ENCODE data around the gene ARPC2.
A peak's percentile ranks its signal among the peaks of the same experiment; 100 is the strongest.

The ARPC2 gene

DNA sequence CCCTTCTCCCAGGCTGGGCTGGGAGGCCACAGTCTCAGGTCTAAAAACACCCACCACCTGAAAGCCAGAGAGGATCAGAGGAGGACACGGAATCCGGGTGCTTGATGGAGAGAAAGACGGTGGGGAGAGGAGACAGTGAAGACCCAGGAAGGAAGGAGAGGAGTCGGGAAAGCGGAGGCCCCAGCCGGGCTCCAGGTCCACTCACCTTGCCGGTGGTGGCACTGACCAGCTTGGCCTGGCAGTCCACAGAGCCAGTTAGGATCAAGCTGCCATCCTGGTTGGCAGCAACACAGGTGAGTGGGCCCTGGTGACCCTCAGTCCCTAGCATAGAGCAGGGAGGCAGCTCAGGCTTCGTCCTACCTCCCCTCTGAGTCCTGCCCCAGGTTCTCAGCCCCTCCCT lies 48.6 kb downstream of the ARPC2 start:
- no peak overlapping the region for H3K4me3 ChIP-seq (ENCODE audit: control insufficient read depth, low read depth, low read length)
- TF ChIP-seq, protein P1, sequence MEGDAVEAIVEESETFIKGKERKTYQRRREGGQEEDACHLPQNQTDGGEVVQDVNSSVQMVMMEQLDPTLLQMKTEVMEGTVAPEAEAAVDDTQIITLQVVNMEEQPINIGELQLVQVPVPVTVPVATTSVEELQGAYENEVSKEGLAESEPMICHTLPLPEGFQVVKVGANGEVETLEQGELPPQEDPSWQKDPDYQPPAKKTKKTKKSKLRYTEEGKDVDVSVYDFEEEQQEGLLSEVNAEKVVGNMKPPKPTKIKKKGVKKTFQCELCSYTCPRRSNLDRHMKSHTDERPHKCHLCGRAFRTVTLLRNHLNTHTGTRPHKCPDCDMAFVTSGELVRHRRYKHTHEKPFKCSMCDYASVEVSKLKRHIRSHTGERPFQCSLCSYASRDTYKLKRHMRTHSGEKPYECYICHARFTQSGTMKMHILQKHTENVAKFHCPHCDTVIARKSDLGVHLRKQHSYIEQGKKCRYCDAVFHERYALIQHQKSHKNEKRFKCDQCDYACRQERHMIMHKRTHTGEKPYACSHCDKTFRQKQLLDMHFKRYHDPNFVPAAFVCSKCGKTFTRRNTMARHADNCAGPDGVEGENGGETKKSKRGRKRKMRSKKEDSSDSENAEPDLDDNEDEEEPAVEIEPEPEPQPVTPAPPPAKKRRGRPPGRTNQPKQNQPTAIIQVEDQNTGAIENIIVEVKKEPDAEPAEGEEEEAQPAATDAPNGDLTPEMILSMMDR (conservative IDR thresholded peaks at IDR 0.05; ENCODE audit: control insufficient read depth, insufficient read depth, low read depth, low read length) = no peak
- no peak for DNase-seq (ENCODE audit: low read depth)

DNA sequence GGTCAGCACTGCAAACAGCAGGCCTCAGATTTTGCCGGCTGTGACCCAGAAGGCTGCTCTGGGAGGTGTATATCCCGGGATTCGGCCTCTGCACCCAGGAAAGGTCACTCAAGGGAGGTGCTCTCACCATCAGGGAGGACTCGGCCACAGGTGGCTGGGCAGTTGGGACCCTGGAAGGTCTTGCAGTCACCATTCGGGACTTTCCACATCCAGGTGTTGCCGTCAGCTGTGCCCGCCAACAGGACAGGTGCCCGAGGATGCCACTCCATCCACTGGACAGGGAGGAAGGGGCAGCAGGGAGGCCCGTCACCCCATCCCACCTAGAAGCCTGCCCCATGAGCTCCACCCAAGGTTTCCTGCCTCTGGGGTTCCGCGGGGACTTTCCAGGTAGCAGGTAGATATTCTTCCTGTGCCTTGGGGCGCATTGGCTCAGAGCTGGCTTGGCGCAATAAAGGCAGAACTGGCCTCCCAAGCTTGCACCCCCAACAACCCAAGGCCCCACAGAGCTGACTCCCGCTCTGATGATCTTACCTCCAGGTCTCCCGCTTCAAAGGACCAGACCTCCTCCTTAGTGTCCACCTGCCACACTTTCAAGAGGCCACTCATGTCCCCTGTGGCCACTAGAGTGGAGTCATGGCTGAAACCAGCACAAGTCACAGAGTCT lies 49.5 kb downstream of the ARPC2 start:
- no peak for DNase-seq (ENCODE audit: low read depth)
- TF ChIP-seq, protein P1 (conservative IDR thresholded peaks at IDR 0.05; ENCODE audit: control insufficient read depth, insufficient read depth, low read depth, low read length) = no peak
- H3K4me3 ChIP-seq (ENCODE audit: control insufficient read depth, low read depth, low read length) = no peak overlapping the region

DNA sequence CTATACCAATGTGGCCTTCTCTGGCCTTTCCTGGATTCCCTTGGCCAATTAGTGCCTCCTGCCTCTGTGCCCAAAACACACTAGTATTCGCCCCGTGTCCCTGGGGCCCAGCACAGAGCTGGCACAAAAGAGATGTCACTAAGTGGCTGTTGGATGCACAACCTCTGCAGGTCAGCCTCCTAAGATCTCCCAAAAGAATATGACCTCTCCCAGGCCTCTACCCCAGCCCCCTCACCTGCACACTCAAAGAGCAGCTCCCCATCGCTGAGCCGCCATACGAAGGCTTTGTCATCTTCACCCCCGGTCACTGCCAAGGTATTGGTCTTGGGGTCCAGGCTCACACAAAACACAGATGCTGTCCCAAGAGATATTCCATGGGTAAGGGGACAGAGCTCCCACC lies 50.3 kb downstream of the ARPC2 start:
- H3K4me3 ChIP-seq (ENCODE audit: control insufficient read depth, low read depth, low read length) = no peak overlapping the region
- DNase-seq (ENCODE audit: low read depth) = no peak
- TF ChIP-seq, protein P1 (conservative IDR thresholded peaks at IDR 0.05; ENCODE audit: control insufficient read depth, insufficient read depth, low read depth, low read length) = no peak

DNA sequence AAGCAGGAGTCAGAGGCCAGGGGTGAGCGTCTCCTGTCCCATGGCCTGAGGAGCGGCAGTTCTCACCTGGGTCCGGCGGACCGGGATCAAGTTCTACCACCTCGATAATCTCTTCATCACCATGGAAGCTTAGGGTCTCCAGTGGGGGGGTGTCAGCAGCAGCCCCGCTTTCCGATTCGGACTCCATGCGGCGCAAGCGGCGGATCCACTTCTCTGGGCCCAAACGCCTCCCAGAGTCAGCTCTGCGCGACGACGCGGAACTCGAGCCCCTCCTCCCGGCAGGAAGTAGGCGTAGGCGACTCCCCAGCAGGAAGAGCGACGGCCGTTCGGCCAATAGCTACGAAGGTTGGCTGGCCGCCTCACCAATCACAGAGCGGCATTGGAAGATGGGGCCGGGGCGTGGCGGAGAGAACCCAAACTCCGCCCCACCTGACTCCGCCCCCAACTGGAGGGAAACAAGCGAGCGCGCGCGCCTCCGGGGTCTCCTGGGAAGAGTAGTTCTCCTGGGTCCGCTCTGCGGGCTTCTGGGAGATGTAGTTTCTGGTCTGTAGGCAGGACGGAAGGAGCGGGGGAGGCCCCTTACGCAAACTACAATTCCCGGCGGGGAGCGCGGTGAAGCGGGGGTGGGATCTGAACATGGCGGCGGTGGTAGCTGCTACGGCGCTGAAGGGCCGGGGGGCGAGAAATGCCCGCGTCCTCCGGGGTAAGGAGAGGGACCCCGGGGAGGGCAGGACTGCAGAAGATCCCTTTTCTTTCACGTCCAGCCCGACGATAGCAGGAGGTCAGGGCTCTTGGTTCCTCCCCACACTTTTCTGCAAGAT lies 53.1 kb downstream of the ARPC2 start, which contains the start of the genes AAMP and PNKD:
AAMP (minus strand) TSS at position 238 of the 821 bp plus-strand sequence; CDS start at position 187, 51 bp downstream.
PNKD (plus strand) TSS at position 620 of the 821 bp plus-strand sequence; CDS start at position 637, 17 bp downstream.
- TF ChIP-seq, protein P1 (conservative IDR thresholded peaks at IDR 0.05; ENCODE audit: control insufficient read depth, insufficient read depth, low read depth, low read length) = no peak
- H3K4me3 ChIP-seq (ENCODE audit: control insufficient read depth, low read depth, low read length) = peak within 1 kb of the TSS; percentile 94
- DNase-seq (ENCODE audit: low read depth) = peak; percentile 99

DNA sequence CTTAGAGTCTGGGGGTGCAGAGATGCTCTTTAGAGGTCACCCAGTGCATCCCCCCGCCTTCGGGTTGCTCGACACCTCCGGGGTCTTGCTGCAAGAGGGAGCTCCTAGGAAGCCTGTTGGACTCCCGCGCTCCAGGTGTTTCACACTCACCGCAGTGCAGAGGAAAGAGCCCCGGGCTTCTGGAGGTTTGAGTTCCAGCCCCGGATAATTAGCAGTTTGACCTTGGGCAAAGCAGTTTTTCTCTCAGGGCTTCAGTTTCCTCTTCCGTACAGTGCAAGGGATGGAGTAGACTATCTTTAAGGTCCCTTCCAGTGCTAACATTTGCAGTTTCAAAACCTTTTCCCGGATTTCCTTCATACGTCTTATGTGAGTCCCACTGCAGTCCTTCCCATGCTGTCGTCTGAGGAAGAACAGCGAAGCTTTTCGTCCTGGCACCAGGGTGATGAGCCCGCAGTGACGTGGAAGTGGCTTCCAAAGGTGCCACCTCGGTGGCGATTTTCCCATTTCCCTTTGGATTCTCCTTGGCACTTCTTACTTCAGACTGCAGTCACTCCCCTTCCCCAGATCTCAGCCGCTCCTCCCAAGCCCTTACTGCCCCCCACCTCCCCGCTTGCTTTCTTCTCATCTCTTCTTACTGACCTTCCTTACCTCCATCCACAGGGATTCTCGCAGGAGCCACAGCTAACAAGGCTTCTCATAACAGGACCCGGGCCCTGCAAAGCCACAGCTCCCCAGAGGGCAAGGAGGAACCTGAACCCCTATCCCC lies 53.9 kb downstream of the ARPC2 start:
- H3K4me3 ChIP-seq (ENCODE audit: control insufficient read depth, low read depth, low read length) = peak overlapping the region; percentile 94
- TF ChIP-seq, protein P1 (conservative IDR thresholded peaks at IDR 0.05; ENCODE audit: control insufficient read depth, insufficient read depth, low read depth, low read length) = no peak
- DNase-seq (ENCODE audit: low read depth) = no peak

DNA sequence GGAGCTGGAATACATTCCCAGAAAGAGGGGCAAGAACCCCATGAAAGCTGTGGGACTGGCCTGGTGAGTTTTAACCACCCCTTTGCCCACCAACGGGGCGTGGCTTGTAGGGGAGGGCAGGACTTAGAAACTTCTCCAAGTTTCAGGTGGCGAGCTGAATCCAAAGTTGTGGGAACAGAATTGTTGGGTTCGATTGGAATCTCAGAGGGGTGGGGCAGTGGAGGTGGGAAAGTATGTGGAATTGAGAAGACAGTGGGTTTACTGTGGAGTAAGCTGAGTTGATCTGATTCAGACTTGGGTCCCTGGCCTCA lies 54.5 kb downstream of the ARPC2 start:
- peak overlapping the region; percentile 94 for H3K4me3 ChIP-seq (ENCODE audit: control insufficient read depth, low read depth, low read length)
- TF ChIP-seq, protein P1 (conservative IDR thresholded peaks at IDR 0.05; ENCODE audit: control insufficient read depth, insufficient read depth, low read depth, low read length) = no peak

More for the DNA sequence above, 54.5 kb downstream of the ARPC2 start:
- no peak for DNase-seq (ENCODE audit: low read depth)

Measured in fibroblast of mammary gland (primary cell).